IPS-15b (cell line): ENCODE measurements around the gene DGKB.

Experiments
- H3K27me3 ChIP-seq: one replicate; pipeline ENCODE4 v1.6.1; 2013; ENCODE audit warnings: low read length; ENCODE audit not compliant: control insufficient read depth, insufficient read depth
- H3K36me3 ChIP-seq: one replicate; pipeline ENCODE4 v1.6.1; 2013; ENCODE audit warnings: low read length; ENCODE audit not compliant: control insufficient read depth, insufficient read depth
- H3K4me1 ChIP-seq: one replicate; pipeline ENCODE4 v1.6.1; 2013; ENCODE audit warnings: mild to moderate bottlenecking, low read length; ENCODE audit not compliant: control insufficient read depth, insufficient read depth
- H3K4me3 ChIP-seq: one replicate; pipeline ENCODE4 v1.5.1; 2013; ENCODE audit warnings: low read depth, low read length
- H3K9ac ChIP-seq: one replicate; pipeline ENCODE4 v1.6.1; 2013; ENCODE audit warnings: low read depth, mild to moderate bottlenecking, low read length
- H3K9me3 ChIP-seq: one replicate; pipeline ENCODE4 v1.6.1; 2013; ENCODE audit warnings: mild to moderate bottlenecking, low read length; ENCODE audit not compliant: control insufficient read depth, insufficient read depth

Gene DGKB

GRCh38 chr7:14400271-14400670, 502.3 kb downstream of the DGKB start:
- Histone ChIP-seq H3K4me3 (no peak overlapping the region), H3K9ac (no peak overlapping the region), H3K27me3 (no peaks in the 10 kb centered on the region), H3K4me1 (no peaks in the 10 kb centered on the region), H3K36me3 (no peaks in the 10 kb centered on the region), H3K9me3 (no peaks in the 10 kb centered on the region)

GRCh38 chr7:14398526-14398925, 504.0 kb downstream of the DGKB start:
- H3K4me3 ChIP-seq = no peak overlapping the region
- H3K27me3 ChIP-seq = no peaks in the 10 kb centered on the region
- no peak overlapping the region for H3K9ac ChIP-seq
- no peaks in the 10 kb centered on the region for H3K36me3 ChIP-seq
- no peaks in the 10 kb centered on the region for H3K4me1 ChIP-seq
- H3K9me3 ChIP-seq = no peaks in the 10 kb centered on the region

GRCh38 chr7:14395860-14396259, 506.7 kb downstream of the DGKB start:
- H3K9me3 ChIP-seq = no peaks in the 10 kb centered on the region
- no peak overlapping the region for H3K9ac ChIP-seq
- no peak overlapping the region for H3K4me3 ChIP-seq
- H3K27me3 ChIP-seq = no peaks in the 10 kb centered on the region
- no peaks in the 10 kb centered on the region for H3K4me1 ChIP-seq
- H3K36me3 ChIP-seq = no peaks in the 10 kb centered on the region

- Histone ChIP-seq H3K4me1 (no peaks in the 10 kb centered on the region), H3K36me3 (no peaks in the 10 kb centered on the region), H3K4me3 (no peak overlapping the region), H3K27me3 (no peaks in the 10 kb centered on the region), H3K9me3 (no peaks in the 10 kb centered on the region), H3K9ac (no peak overlapping the region)
Measured at GRCh38 chr7:14394786-14395185, 507.8 kb downstream of the DGKB start.

- no peaks in the 10 kb centered on the region for H3K27me3 ChIP-seq
- no peak overlapping the region for H3K4me3 ChIP-seq
- H3K9ac ChIP-seq = no peak overlapping the region
- H3K4me1 ChIP-seq = no peaks in the 10 kb centered on the region
- no peaks in the 10 kb centered on the region for H3K36me3 ChIP-seq
- H3K9me3 ChIP-seq = no peaks in the 10 kb centered on the region
Measured at GRCh38 chr7:14389595-14389994, 513.0 kb downstream of the DGKB start.

- no peaks in the 10 kb centered on the region for H3K9me3 ChIP-seq
- no peaks in the 10 kb centered on the region for H3K4me1 ChIP-seq
- H3K9ac ChIP-seq = no peak overlapping the region
- no peak overlapping the region for H3K4me3 ChIP-seq
- H3K36me3 ChIP-seq = no peaks in the 10 kb centered on the region
- H3K27me3 ChIP-seq = no peaks in the 10 kb centered on the region
Measured at GRCh38 chr7:14389181-14389591, 513.4 kb downstream of the DGKB start.

GRCh38 chr7:14385074-14385473, 517.5 kb downstream of the DGKB start:
- Histone ChIP-seq H3K4me1 (no peaks in the 10 kb centered on the region), H3K4me3 (no peak overlapping the region), H3K27me3 (no peaks in the 10 kb centered on the region), H3K9me3 (no peaks in the 10 kb centered on the region), H3K36me3 (no peaks in the 10 kb centered on the region), H3K9ac (no peak overlapping the region)

GRCh38 chr7:14381936-14382335, 520.6 kb downstream of the DGKB start:
- no peaks in the 10 kb centered on the region for H3K27me3 ChIP-seq
- H3K4me1 ChIP-seq = no peaks in the 10 kb centered on the region
- no peaks in the 10 kb centered on the region for H3K9me3 ChIP-seq
- no peak overlapping the region for H3K9ac ChIP-seq
- H3K4me3 ChIP-seq = no peak overlapping the region
- no peaks in the 10 kb centered on the region for H3K36me3 ChIP-seq

GRCh38 chr7:14381306-14381705, 521.2 kb downstream of the DGKB start:
- H3K36me3 ChIP-seq = no peaks in the 10 kb centered on the region
- H3K9ac ChIP-seq = no peak overlapping the region
- H3K27me3 ChIP-seq = no peaks in the 10 kb centered on the region
- no peaks in the 10 kb centered on the region for H3K9me3 ChIP-seq
- H3K4me1 ChIP-seq = no peaks in the 10 kb centered on the region
- no peak overlapping the region for H3K4me3 ChIP-seq

GRCh38 chr7:14380881-14381280, 521.7 kb downstream of the DGKB start:
- Histone ChIP-seq H3K4me3 (no peak overlapping the region), H3K9ac (no peak overlapping the region), H3K4me1 (no peaks in the 10 kb centered on the region), H3K27me3 (no peaks in the 10 kb centered on the region), H3K36me3 (no peaks in the 10 kb centered on the region), H3K9me3 (no peaks in the 10 kb centered on the region)

GRCh38 chr7:14377646-14378266, 524.8 kb downstream of the DGKB start:
- Histone ChIP-seq H3K9me3 (no peaks in the 10 kb centered on the region), H3K36me3 (no peaks in the 10 kb centered on the region), H3K27me3 (no peaks in the 10 kb centered on the region), H3K4me1 (peaks cover 5% of the 10 kb centered on the region), H3K4me3 (no peak overlapping the region), H3K9ac (no peak overlapping the region)

- no peaks in the 10 kb centered on the region for H3K36me3 ChIP-seq
- peaks cover 5% of the 10 kb centered on the region for H3K4me1 ChIP-seq
- H3K27me3 ChIP-seq = no peaks in the 10 kb centered on the region
- no peaks in the 10 kb centered on the region for H3K9me3 ChIP-seq
- no peak overlapping the region for H3K9ac ChIP-seq
- H3K4me3 ChIP-seq = no peak overlapping the region
Measured at GRCh38 chr7:14376711-14377110, 525.8 kb downstream of the DGKB start.
